ENCODE data around the gene ETV6.
A peak's percentile ranks its signal among the peaks of the same experiment; 100 is the strongest.

ETV6 gene

GRCh38 chr12:11730299-11731041 lies 81.0 kb downstream of the ETV6 start:
- no peak for TF ChIP-seq CTCF (IDR thresholded peaks at IDR 0.05)
- Histone ChIP-seq H3K27ac (peak overlapping the region; percentile 79), H3K36me3 (no peaks in the 10 kb centered on the region), H3K27me3 (no peaks in the 10 kb centered on the region), H3K4me3 (ENCODE audit: low read depth in 1 of 2, low read length in 1 of 2) (no peak overlapping the region), H3K4me1 (ENCODE audit: control insufficient read depth in 1 of 2, insufficient read depth in 1 of 2, low read depth in 1 of 2, low read length in 1 of 2) (peaks cover 58 to 76% of the 10 kb centered on the region in 2 experiments), H3K9me3 (no peaks in the 10 kb centered on the region)

GRCh38 chr12:11731042-11731357 lies 81.5 kb downstream of the ETV6 start:
- Histone ChIP-seq H3K27me3 (no peaks in the 10 kb centered on the region), H3K27ac (peak overlapping the region; percentile 79), H3K4me3 (ENCODE audit: low read depth in 1 of 2, low read length in 1 of 2) (no peak overlapping the region), H3K36me3 (no peaks in the 10 kb centered on the region), H3K4me1 (ENCODE audit: control insufficient read depth in 1 of 2, insufficient read depth in 1 of 2, low read depth in 1 of 2, low read length in 1 of 2) (peaks cover 53 to 71% of the 10 kb centered on the region in 2 experiments), H3K9me3 (no peaks in the 10 kb centered on the region)
- TF ChIP-seq CTCF (IDR thresholded peaks at IDR 0.05) = no peak

- H3K27ac ChIP-seq = peak overlapping the region; percentile 79
These were observed 82.0 kb downstream of the ETV6 start for GRCh38 chr12:11731455-11731854.

GRCh38 chr12:11732023-11732422 lies 82.5 kb downstream of the ETV6 start:
- Histone ChIP-seq H3K27me3 (no peaks in the 10 kb centered on the region), H3K36me3 (no peaks in the 10 kb centered on the region), H3K27ac (peak overlapping the region; percentile 79), H3K4me3 (ENCODE audit: low read depth in 1 of 2, low read length in 1 of 2) (no peak overlapping the region), H3K4me1 (ENCODE audit: control insufficient read depth in 1 of 2, insufficient read depth in 1 of 2, low read depth in 1 of 2, low read length in 1 of 2) (peaks cover 44 to 61% of the 10 kb centered on the region in 2 experiments), H3K9me3 (no peaks in the 10 kb centered on the region)
- TF ChIP-seq CTCF (IDR thresholded peaks at IDR 0.05) = no peak

More at GRCh38 chr12:11731455-11731854, 82.0 kb downstream of the ETV6 start:
- Histone ChIP-seq H3K36me3 (no peaks in the 10 kb centered on the region), H3K4me1 (ENCODE audit: control insufficient read depth in 1 of 2, insufficient read depth in 1 of 2, low read depth in 1 of 2, low read length in 1 of 2) (peaks cover 48 to 67% of the 10 kb centered on the region in 2 experiments), H3K9me3 (no peaks in the 10 kb centered on the region), H3K4me3 (ENCODE audit: low read depth in 1 of 2, low read length in 1 of 2) (no peak overlapping the region), H3K27me3 (no peaks in the 10 kb centered on the region)
- no peak for TF ChIP-seq CTCF (IDR thresholded peaks at IDR 0.05)

GRCh38 chr12:11732715-11733114 lies 83.2 kb downstream of the ETV6 start:
- no peak overlapping the region for H3K4me3 ChIP-seq (ENCODE audit: low read depth in 1 of 2, low read length in 1 of 2)
- H3K4me1 ChIP-seq (ENCODE audit: control insufficient read depth in 1 of 2, insufficient read depth in 1 of 2, low read depth in 1 of 2, low read length in 1 of 2) = peaks cover 40 to 57% of the 10 kb centered on the region in 2 experiments
- TF ChIP-seq CTCF (IDR thresholded peaks at IDR 0.05) = no peak
- peak overlapping the region; percentile 79 for H3K27ac ChIP-seq
- no peaks in the 10 kb centered on the region for H3K36me3 ChIP-seq
- no peaks in the 10 kb centered on the region for H3K27me3 ChIP-seq
- no peaks in the 10 kb centered on the region for H3K9me3 ChIP-seq
